Keratinocyte (primary cell): ENCODE results near the gene HIP1R. TPM values are rescaled to one million over a fixed set of nuclear protein-coding genes. Genes with fewer than 3 reads are reported as not detected.

ENCODE experiments used
- DNase-seq: peaks from one replicate; pipeline ENCODE4 v3.0.0-alpha.2; 2011; ENCODE audit warnings: low read depth, missing footprints, low spot score
- FAIRE-seq: peaks from 2 replicates; lab custom pipeline; 2011; peaks lifted over from hg19 to GRCh38; lab: Jason Lieb, UNC
- H2AFZ ChIP-seq: 2 replicates; pipeline ENCODE4 v1.6.0; 2012; ENCODE audit warnings: low read length, control low read depth, inconsistent platforms; ENCODE audit not compliant: control insufficient read depth
- H3K27ac ChIP-seq: 2 replicates; pipeline ENCODE4 v1.5.1; 2011; ENCODE audit warnings: low read length; ENCODE audit not compliant: control insufficient read depth, insufficient read depth
- H3K27me3 ChIP-seq: 3 replicates; pipeline ENCODE4 v1.6.0; 2011; ENCODE audit warnings: low read length; ENCODE audit not compliant: control insufficient read depth, insufficient read depth; ENCODE audit errors: extremely low read depth
- H3K36me3 ChIP-seq, 2 experiments: 2 replicates in 1 of 2; 3 replicates in 1 of 2; pipeline ENCODE4 v1.5.1; 2011; ENCODE audit warnings: low read length in 2 of 2, mild to moderate bottlenecking in 1 of 2; ENCODE audit not compliant: control insufficient read depth in 2 of 2, insufficient read depth in 2 of 2; ENCODE audit errors: extremely low read depth in 1 of 2
- H3K4me1 ChIP-seq: 3 replicates; pipeline ENCODE4 v1.5.1; 2011; ENCODE audit warnings: low read length; ENCODE audit not compliant: control insufficient read depth, insufficient read depth; ENCODE audit errors: extremely low read depth
- H3K4me2 ChIP-seq: 3 replicates; pipeline ENCODE4 v1.6.0; 2011; ENCODE audit warnings: low read depth, low read length; ENCODE audit not compliant: control insufficient read depth, insufficient read depth; ENCODE audit errors: extremely low read depth
- H3K4me3 ChIP-seq, 3 experiments: fragments of 200-600 bp in 1 of 3; sonication (generic) in 1 of 3; 2 replicates in 2 of 3; 3 replicates in 1 of 3; pipeline ENCODE4 v1.5.1; 2011 to 2016; ENCODE audit warnings: low read length in 3 of 3, mild to moderate bottlenecking in 3 of 3, control low read depth in 2 of 3, inconsistent platforms in 1 of 3, low read depth in 1 of 3, mixed read lengths in 1 of 3, mixed run types in 1 of 3, moderate library complexity in 1 of 3; ENCODE audit not compliant: control insufficient read depth in 2 of 3, insufficient read depth in 2 of 3; ENCODE audit errors: extremely low read depth in 1 of 3
- H3K79me2 ChIP-seq: 2 replicates; pipeline ENCODE4 v1.6.0; 2012; ENCODE audit warnings: low read length; ENCODE audit not compliant: control insufficient read depth, insufficient read depth
- H3K9ac ChIP-seq: 3 replicates; pipeline ENCODE4 v1.6.0; 2011; ENCODE audit warnings: low read length; ENCODE audit not compliant: control insufficient read depth, insufficient read depth; ENCODE audit errors: extremely low read depth
- H3K9me1 ChIP-seq: 3 replicates; pipeline ENCODE4 v1.6.0; 2011; ENCODE audit warnings: low read length; ENCODE audit not compliant: control insufficient read depth, insufficient read depth; ENCODE audit errors: extremely low read depth
- H3K9me3 ChIP-seq: 2 replicates; pipeline ENCODE4 v1.5.1; 2012; ENCODE audit warnings: low read depth, low read length; ENCODE audit not compliant: control insufficient read depth
- H4K20me1 ChIP-seq: 3 replicates; pipeline ENCODE4 v1.6.0; 2011; ENCODE audit warnings: low read length; ENCODE audit not compliant: control insufficient read depth, insufficient read depth; ENCODE audit errors: extremely low read depth
- EZH2 ChIP-seq: IDR thresholded peaks from one replicate; pipeline ENCODE4 v1.6.1; 2012; ENCODE audit warnings: inconsistent platforms, mild to moderate bottlenecking, low read length, moderate library complexity
- dilution Hi-C: fragments of 300-500 bp; cut with MboI; formaldehyde crosslinking; loops from one replicate; pipeline ENCODE4 v1.7.0; 2020; ENCODE audit warnings: low sequenced_read_pairs; ENCODE audit not compliant: extremely low pct_ligation_motif_present
- polyA plus RNA-seq, 5 experiments: library from polyadenylated mRNA; depleted of rRNA in 3 of 5; stranded (reverse) in 3 of 5; stranded (forward) in 1 of 5; unstranded in 1 of 5; fragments of >200 nt; gene quantifications; 1 replicate in 1 of 5; 2 replicates in 3 of 5; 3 replicates in 1 of 5; pipeline versions ENCODE4 v1.2.1 to v1.2.3, GENCODE V29; 2011 to 2012; ENCODE audit warnings: missing spikeins in 2 of 5, low read depth in 1 of 5, low replicate concordance in 1 of 5
- TF ChIP-seq, protein P1 (sequence below), 3 experiments: IDR thresholded peaks in 1 of 3; conservative IDR thresholded peaks in 1 of 3; optimal IDR thresholded peaks in 1 of 3; 2 replicates in 2 of 3; 3 replicates in 1 of 3; pipeline versions ENCODE3 to v1.5.1; 2011; ENCODE audit warnings: low read length in 3 of 3, mild to moderate bottlenecking in 3 of 3, moderate library complexity in 2 of 3, control low read depth in 1 of 3, inconsistent platforms in 1 of 3; ENCODE audit not compliant: insufficient read depth in 2 of 3; ENCODE audit errors: extremely low read depth in 1 of 3

Gene HIP1R
- polyA plus RNA-seq, 1 donor (not counting 4 experiments of a cell fraction or from before 2014, with no cell fraction given), result 23.0 TPM

DNA sequence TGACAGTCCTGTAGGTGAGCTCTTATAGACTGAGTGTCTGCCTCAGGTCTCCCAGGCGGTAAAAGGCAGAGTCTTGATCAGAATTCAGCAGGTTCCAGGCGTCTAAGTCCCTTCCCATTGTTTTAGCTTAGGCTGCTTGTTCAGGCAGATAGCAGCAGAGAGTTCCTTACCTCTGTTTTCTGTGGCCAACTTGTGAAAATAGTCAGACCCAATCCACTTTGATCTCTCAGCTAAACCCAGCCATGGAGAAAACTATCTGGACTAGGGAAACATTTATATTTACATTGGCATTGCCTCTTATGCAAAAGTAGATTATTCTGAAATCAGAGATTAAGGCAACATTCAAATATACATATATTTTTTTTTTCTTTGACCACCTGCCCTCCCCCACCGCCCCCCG, 39.5 kb upstream of the HIP1R start:
- H3K9me3 ChIP-seq, result no peaks in the 10 kb centered on the region
- TF ChIP-seq EZH2, result no peak
- TF ChIP-seq, protein P1, sequence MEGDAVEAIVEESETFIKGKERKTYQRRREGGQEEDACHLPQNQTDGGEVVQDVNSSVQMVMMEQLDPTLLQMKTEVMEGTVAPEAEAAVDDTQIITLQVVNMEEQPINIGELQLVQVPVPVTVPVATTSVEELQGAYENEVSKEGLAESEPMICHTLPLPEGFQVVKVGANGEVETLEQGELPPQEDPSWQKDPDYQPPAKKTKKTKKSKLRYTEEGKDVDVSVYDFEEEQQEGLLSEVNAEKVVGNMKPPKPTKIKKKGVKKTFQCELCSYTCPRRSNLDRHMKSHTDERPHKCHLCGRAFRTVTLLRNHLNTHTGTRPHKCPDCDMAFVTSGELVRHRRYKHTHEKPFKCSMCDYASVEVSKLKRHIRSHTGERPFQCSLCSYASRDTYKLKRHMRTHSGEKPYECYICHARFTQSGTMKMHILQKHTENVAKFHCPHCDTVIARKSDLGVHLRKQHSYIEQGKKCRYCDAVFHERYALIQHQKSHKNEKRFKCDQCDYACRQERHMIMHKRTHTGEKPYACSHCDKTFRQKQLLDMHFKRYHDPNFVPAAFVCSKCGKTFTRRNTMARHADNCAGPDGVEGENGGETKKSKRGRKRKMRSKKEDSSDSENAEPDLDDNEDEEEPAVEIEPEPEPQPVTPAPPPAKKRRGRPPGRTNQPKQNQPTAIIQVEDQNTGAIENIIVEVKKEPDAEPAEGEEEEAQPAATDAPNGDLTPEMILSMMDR (optimal IDR thresholded peaks at IDR 0.05 in 1 of 3, IDR thresholded peaks at IDR 0.05 in 1 of 3, conservative IDR thresholded peaks at IDR 0.05 in 1 of 3; ENCODE audit: extremely low read depth in 1 of 3, insufficient read depth in 2 of 3, low read length in 3 of 3), result no peak
- H3K36me3 ChIP-seq, result no peaks in the 10 kb centered on the region
- no peak overlapping the region for H3K27ac ChIP-seq
- no peak for FAIRE-seq
- no peak overlapping the region for H3K4me2 ChIP-seq
- dilution Hi-C loops, result no loop called here
- H3K9ac ChIP-seq, result no peak overlapping the region
- H3K27me3 ChIP-seq, result no peaks in the 10 kb centered on the region
- H3K4me1 ChIP-seq, result peaks cover 6% of the 10 kb centered on the region
- no peaks in the 10 kb centered on the region for H4K20me1 ChIP-seq
- H3K9me1 ChIP-seq, result no peaks in the 10 kb centered on the region
- DNase-seq, result no peak
- no peak overlapping the region for H2AFZ ChIP-seq
- no peak overlapping the region for H3K4me3 ChIP-seq
- H3K79me2 ChIP-seq, result no peaks in the 10 kb centered on the region

GRCh38 chr12:122799641-122800243, 35.5 kb upstream of the HIP1R start:
- FAIRE-seq, result no peak
- dilution Hi-C loops, result no loop called here
- H3K4me2 ChIP-seq, result no peak overlapping the region

More at GRCh38 chr12:122799641-122800243, 35.5 kb upstream of the HIP1R start:
- no peak overlapping the region for H3K27ac ChIP-seq
- no peaks in the 10 kb centered on the region for H3K36me3 ChIP-seq
- H3K4me1 ChIP-seq, result no peaks in the 10 kb centered on the region
- no peak overlapping the region for H3K9ac ChIP-seq
- H2AFZ ChIP-seq, result no peak overlapping the region
- H3K9me3 ChIP-seq, result no peaks in the 10 kb centered on the region
- no peak for DNase-seq
- H4K20me1 ChIP-seq, result no peaks in the 10 kb centered on the region
- H3K27me3 ChIP-seq, result no peaks in the 10 kb centered on the region
- TF ChIP-seq, protein P1 (optimal IDR thresholded peaks at IDR 0.05 in 1 of 3, IDR thresholded peaks at IDR 0.05 in 1 of 3, conservative IDR thresholded peaks at IDR 0.05 in 1 of 3; ENCODE audit: extremely low read depth in 1 of 3, insufficient read depth in 2 of 3, low read length in 3 of 3), result no peak
- no peak for TF ChIP-seq EZH2
- H3K79me2 ChIP-seq, result no peaks in the 10 kb centered on the region
- no peaks in the 10 kb centered on the region for H3K9me1 ChIP-seq
- H3K4me3 ChIP-seq, result no peak overlapping the region
